Tibial artery (tissue), 4 donors: ENCODE measurements around the gene VPS35L.

Experiments used
- DNase-seq, 2 donors: peaks; one replicate each; pipeline ENCODE4 v3.0.0-alpha.2; 2019
- H3K27ac ChIP-seq, 2 donors: fragments of 200-600 bp; sonication (generic) in 1 of 2; 1 replicate in 1 of 2; 2 replicates in 1 of 2; pipeline ENCODE4 v1.5.1; 2018 to 2019; ENCODE audit warnings: mild to moderate bottlenecking in 1 of 2
- H3K27me3 ChIP-seq, 2 donors: fragments of 200-600 bp; sonication (generic) in 1 of 2; one replicate each; pipeline versions ENCODE4 v1.5.1 to v1.6.0; 2016 to 2019
- H3K36me3 ChIP-seq, 3 donors: fragments of 200-600 bp; sonication (generic) in 2 of 3; one replicate each; pipeline ENCODE4 v1.5.1; 2016 to 2019; ENCODE audit warnings: mild to moderate bottlenecking in 2 of 3
- H3K4me1 ChIP-seq, 4 donors: fragments of 200-600 bp; sonication (generic) in 2 of 4; 1 replicate in 3 of 4; 2 replicates in 1 of 4; pipeline ENCODE4 v1.5.1; 2016 to 2019
- H3K4me3 ChIP-seq, 2 donors: fragments of 200-600 bp; sonication (generic) in 1 of 2; 1 replicate in 1 of 2; 2 replicates in 1 of 2; pipeline ENCODE4 v1.5.1; 2018 to 2019; ENCODE audit warnings: mild to moderate bottlenecking in 2 of 2
- H3K9me3 ChIP-seq, 3 donors: fragments of 200-600 bp; sonication (generic) in 1 of 3; one replicate each; pipeline ENCODE4 v1.5.1; 2016 to 2019
- CTCF ChIP-seq, 2 experiments: fragments of 200-600 bp in 1 of 2; fragments of 450-650 bp in 1 of 2; IDR thresholded peaks; one replicate each; pipeline ENCODE4 v1.5.1; 2017 to 2019; ENCODE audit warnings: antibody characterized with exemption in 2 of 2, mild to moderate bottlenecking in 1 of 2, moderate library complexity in 1 of 2
- intact Hi-C: fragments of 100-400 bp; cut with DNase I; formaldehyde crosslinking; loops from one replicate; pipeline ENCODE4 v1.15.0; 2023; ENCODE audit warnings: low total_unique reads

VPS35L gene, protein sequence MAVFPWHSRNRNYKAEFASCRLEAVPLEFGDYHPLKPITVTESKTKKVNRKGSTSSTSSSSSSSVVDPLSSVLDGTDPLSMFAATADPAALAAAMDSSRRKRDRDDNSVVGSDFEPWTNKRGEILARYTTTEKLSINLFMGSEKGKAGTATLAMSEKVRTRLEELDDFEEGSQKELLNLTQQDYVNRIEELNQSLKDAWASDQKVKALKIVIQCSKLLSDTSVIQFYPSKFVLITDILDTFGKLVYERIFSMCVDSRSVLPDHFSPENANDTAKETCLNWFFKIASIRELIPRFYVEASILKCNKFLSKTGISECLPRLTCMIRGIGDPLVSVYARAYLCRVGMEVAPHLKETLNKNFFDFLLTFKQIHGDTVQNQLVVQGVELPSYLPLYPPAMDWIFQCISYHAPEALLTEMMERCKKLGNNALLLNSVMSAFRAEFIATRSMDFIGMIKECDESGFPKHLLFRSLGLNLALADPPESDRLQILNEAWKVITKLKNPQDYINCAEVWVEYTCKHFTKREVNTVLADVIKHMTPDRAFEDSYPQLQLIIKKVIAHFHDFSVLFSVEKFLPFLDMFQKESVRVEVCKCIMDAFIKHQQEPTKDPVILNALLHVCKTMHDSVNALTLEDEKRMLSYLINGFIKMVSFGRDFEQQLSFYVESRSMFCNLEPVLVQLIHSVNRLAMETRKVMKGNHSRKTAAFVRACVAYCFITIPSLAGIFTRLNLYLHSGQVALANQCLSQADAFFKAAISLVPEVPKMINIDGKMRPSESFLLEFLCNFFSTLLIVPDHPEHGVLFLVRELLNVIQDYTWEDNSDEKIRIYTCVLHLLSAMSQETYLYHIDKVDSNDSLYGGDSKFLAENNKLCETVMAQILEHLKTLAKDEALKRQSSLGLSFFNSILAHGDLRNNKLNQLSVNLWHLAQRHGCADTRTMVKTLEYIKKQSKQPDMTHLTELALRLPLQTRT

DNA sequence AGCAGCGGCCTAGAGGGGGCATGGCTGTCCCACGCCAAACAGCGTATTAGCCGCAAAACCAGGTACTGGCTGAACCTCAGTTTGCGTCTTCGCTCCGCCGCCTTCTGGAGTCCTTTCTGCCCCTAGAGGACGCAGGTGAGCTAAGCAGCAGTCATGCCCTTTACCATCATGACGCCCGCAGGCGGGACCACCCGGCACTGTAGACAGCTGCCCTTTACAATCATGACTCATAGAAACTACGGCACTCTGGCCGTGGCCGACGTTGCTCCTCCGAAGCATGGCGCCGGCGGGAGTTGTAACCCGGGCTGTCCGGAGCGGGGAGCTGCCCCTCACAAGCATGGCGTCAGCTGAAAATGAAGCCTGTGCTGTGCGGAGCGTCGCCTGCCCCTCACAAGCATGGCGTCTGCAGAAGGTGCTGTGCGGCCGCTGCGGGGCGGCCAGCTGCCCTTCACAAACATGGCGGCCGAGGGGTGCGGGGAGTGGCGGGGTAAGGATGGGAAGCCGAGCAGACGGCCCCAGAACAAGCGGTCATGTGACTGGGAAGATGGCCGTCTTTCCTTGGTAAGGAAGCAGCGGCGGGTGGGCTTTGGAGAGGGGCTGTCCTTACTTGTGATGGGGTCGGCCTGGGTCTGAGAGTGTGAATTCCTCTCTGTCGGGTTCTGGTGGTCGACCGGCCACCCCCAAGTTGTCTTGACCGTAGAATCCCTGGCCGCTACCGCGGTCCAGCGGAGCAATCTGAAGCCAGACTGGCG lies at the start of gene VPS35L:
Gene VPS35L (plus strand): TSS at position 518 of the 752 bp plus-strand sequence. CDS start 27 bp downstream, at position 545.
- intact Hi-C loops = loop anchor here (10.0 kb wide), 1 partner anchor 159 kb away; the partner anchor contains the start of genes IQCK and KNOP1
- TF ChIP-seq CTCF (IDR thresholded peaks at IDR 0.05) = peak; percentile 66 to 70
- H3K27ac ChIP-seq = peak within 1 kb of the TSS; percentile 81 to 85
- peak; percentile 97 to 99 for DNase-seq
- no peaks in the 10 kb centered on the region for H3K27me3 ChIP-seq
- H3K36me3 ChIP-seq = peaks cover 0 to 18% (median 6%) of the 10 kb centered on the region in 3 donors
- no peaks in the 10 kb centered on the region for H3K9me3 ChIP-seq
- H3K4me3 ChIP-seq = peak within 1 kb of the TSS; percentile 70 to 77
- peaks cover 0 to 18% (median 10%) of the 10 kb centered on the region in 4 donors for H3K4me1 ChIP-seq

- no peak for DNase-seq
- no peak overlapping the region for H3K27ac ChIP-seq
- no peak overlapping the region for H3K4me3 ChIP-seq
- H3K9me3 ChIP-seq = no peaks in the 10 kb centered on the region
- H3K27me3 ChIP-seq = no peaks in the 10 kb centered on the region
- peaks cover 47 to 68% (median 58%) of the 10 kb centered on the region in 3 donors for H3K36me3 ChIP-seq
- peaks cover 0 to 16% (median 13%) of the 10 kb centered on the region in 4 donors for H3K4me1 ChIP-seq
- no peak for TF ChIP-seq CTCF (IDR thresholded peaks at IDR 0.05)
- intact Hi-C loops = no loop called here
Observed at GRCh38 chr16:19506965-19507364, 48.5 kb upstream of the VPS35L start.

GRCh38 chr16:19507867-19508266 lies 47.6 kb upstream of the VPS35L start:
- H3K36me3 ChIP-seq = peaks cover 42 to 63% (median 50%) of the 10 kb centered on the region in 3 donors
- H3K4me3 ChIP-seq = no peak overlapping the region
- H3K27ac ChIP-seq = no peak overlapping the region
- H3K27me3 ChIP-seq = no peaks in the 10 kb centered on the region
- no peak for DNase-seq
- intact Hi-C loops = no loop called here
- TF ChIP-seq CTCF (IDR thresholded peaks at IDR 0.05) = no peak
- H3K4me1 ChIP-seq = peaks cover 0 to 16% (median 13%) of the 10 kb centered on the region in 4 donors
- H3K9me3 ChIP-seq = no peaks in the 10 kb centered on the region

DNA sequence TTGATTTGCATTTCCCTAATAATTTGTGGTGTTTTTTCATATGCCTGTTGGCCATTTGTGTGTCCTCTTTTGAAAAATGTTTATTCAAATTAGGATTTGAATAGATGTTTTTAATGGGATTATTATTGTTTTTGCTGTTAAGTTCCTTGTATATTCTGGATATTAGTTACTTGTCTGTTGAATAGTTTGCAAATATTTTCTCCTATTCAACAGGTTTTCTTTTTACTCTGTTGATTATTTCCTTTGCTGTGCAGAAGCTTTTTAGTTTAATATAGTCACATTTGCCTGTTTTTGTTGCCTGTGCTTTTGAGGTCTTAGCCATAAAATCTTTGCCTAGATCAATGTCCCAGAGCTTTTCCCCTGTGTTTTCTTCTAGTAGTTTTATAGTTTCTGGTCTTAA lies 43.2 kb upstream of the VPS35L start:
- no peak overlapping the region for H3K4me3 ChIP-seq
- intact Hi-C loops = no loop called here
- no peak overlapping the region for H3K27ac ChIP-seq
- no peak for DNase-seq
- no peaks in the 10 kb centered on the region for H3K27me3 ChIP-seq
- H3K4me1 ChIP-seq = no peaks in the 10 kb centered on the region
- TF ChIP-seq CTCF (IDR thresholded peaks at IDR 0.05) = no peak
- no peaks in the 10 kb centered on the region for H3K9me3 ChIP-seq
- peaks cover 42 to 57% (median 52%) of the 10 kb centered on the region in 3 donors for H3K36me3 ChIP-seq
